HCT116 (cell line): ENCODE results near the gene PYY. TPM values are rescaled to one million over a fixed set of nuclear protein-coding genes. Genes with fewer than 3 reads are reported as not detected.

Experiments used
- ATAC-seq: fragments of 200-7000 bp; cut with Tn5 transposase; 2 replicates; pipeline ENCODE4 v1.9.1; 2020; ENCODE audit warnings: mild to moderate bottlenecking, moderate library complexity
- BruUV-seq: library from RNA; stranded (reverse); fragments of 400-500 nt; replicated peaks from 2 replicates; lab custom pipeline; 2021; lab: Mats Ljungman, UMichigan
- CTCF ChIA-PET: fragments of 300-600 bp; sonication (Branson Sonifier 250); formaldehyde crosslinking; loops from one replicate; lab custom pipeline; 2021; ENCODE audit warnings: antibody characterized with exemption; lab: Charles Lee
- POLR2A ChIA-PET: fragments of 300-600, 350-600 bp; sonication (Branson Sonifier 250); formaldehyde crosslinking; loops from one replicate; lab custom pipeline; 2021; ENCODE audit warnings: antibody characterized with exemption; lab: Charles Lee
- RAD21 ChIA-PET, 2 experiments: fragments of 300-600 bp; sonication (Branson Sonifier 250); formaldehyde crosslinking; loops; one replicate each; lab custom pipeline; 2023; ENCODE audit warnings: low total read pairs in 2 of 2; ENCODE audit not compliant: uncharacterized antibody in 2 of 2, unreplicated experiment in 2 of 2, low non-redundant PET in 1 of 2; lab: Charles Lee
- DNase-seq: peaks from one replicate; pipeline ENCODE4 v3.0.0-alpha.2; 2010; ENCODE audit warnings: low read depth, low spot score
- H2AFZ ChIP-seq: fragments of 200-600 bp; shearing (Covaris generic), sonication (generic); 2 replicates; pipeline ENCODE4 v1.6.1; 2017; ENCODE audit warnings: low read depth, mixed run types, mixed read lengths, antibody characterized with exemption, low read length; ENCODE audit not compliant: poor library complexity, severe bottlenecking
- H3K27ac ChIP-seq: 2 replicates; pipeline ENCODE4 v1.5.1; 2012; ENCODE audit warnings: low read depth, low read length
- H3K27me3 ChIP-seq: fragments of 200-600 bp; sonication (generic); 2 replicates; pipeline ENCODE4 v1.6.1; 2016; ENCODE audit warnings: mixed run types, low read length, mixed read lengths; ENCODE audit not compliant: insufficient read depth
- H3K36me3 ChIP-seq, 2 experiments: fragments of 200-500 bp in 1 of 2; fragments of 200-600 bp in 1 of 2; sonication (Bioruptor generic) in 1 of 2; sonication (generic) in 1 of 2; 2 replicates each; pipeline versions ENCODE4 v1.5.1 to v1.6.1; 2014 to 2016; ENCODE audit warnings: low read length in 2 of 2, inconsistent platforms in 1 of 2, mixed read lengths in 1 of 2, mixed run types in 1 of 2; ENCODE audit not compliant: insufficient read depth in 2 of 2, control insufficient read depth in 1 of 2
- H3K4me1 ChIP-seq, 2 experiments: fragments of 200-600 bp in 1 of 2; sonication (generic) in 1 of 2; 2 replicates each; pipeline versions ENCODE4 v1.5.1 to v1.6.1; 2012 to 2017; ENCODE audit warnings: low read length in 2 of 2, inconsistent platforms in 1 of 2, mild to moderate bottlenecking in 1 of 2, mixed read lengths in 1 of 2, mixed run types in 1 of 2, moderate library complexity in 1 of 2; ENCODE audit not compliant: insufficient read depth in 2 of 2, control insufficient read depth in 1 of 2
- H3K4me2 ChIP-seq: fragments of 200-600 bp; sonication (generic); 2 replicates; pipeline ENCODE4 v1.6.1; 2017; ENCODE audit warnings: mixed run types, low read length, mixed read lengths
- H3K4me3 ChIP-seq, 2 experiments: fragments of 200-600 bp in 1 of 2; sonication (generic) in 1 of 2; replicated peaks in 1 of 2; 2 replicates each; pipeline ENCODE4 v1.5.1; 2011 to 2016; ENCODE audit warnings: low read length in 2 of 2, control low read depth in 1 of 2, low read depth in 1 of 2, mild to moderate bottlenecking in 1 of 2, mixed read lengths in 1 of 2, mixed run types in 1 of 2
- H3K79me2 ChIP-seq: fragments of 200-600 bp; sonication (generic); 2 replicates; pipeline ENCODE4 v1.6.1; 2017; ENCODE audit warnings: mild to moderate bottlenecking, mixed run types, low read length, moderate library complexity, mixed read lengths; ENCODE audit not compliant: insufficient read depth
- H3K9ac ChIP-seq: fragments of 200-600 bp; sonication (generic); 2 replicates; pipeline ENCODE4 v1.6.1; 2016; ENCODE audit warnings: low read length, mixed read lengths
- H3K9me2 ChIP-seq: fragments of 200-600 bp; sonication (generic), shearing (Covaris generic); 2 replicates; pipeline ENCODE4 v1.6.1; 2017; ENCODE audit warnings: mixed run types, mild to moderate bottlenecking, moderate library complexity; ENCODE audit not compliant: insufficient read depth
- H3K9me3 ChIP-seq, 2 experiments: fragments of 200-500 bp in 1 of 2; fragments of 200-600 bp in 1 of 2; sonication (Bioruptor generic) in 1 of 2; sonication (generic) in 1 of 2; 2 replicates each; pipeline ENCODE4 v1.6.1; 2014 to 2017; ENCODE audit warnings: low read length in 2 of 2, mixed read lengths in 2 of 2, inconsistent platforms in 1 of 2, low read depth in 1 of 2, mild to moderate bottlenecking in 1 of 2, mixed run types in 1 of 2, moderate library complexity in 1 of 2; ENCODE audit not compliant: control insufficient read depth in 1 of 2, insufficient read depth in 1 of 2
- H4K20me1 ChIP-seq: fragments of 200-600 bp; sonication (generic), shearing (Covaris generic); 2 replicates; pipeline ENCODE4 v1.6.1; 2017; ENCODE audit warnings: mixed run types, mild to moderate bottlenecking, moderate library complexity; ENCODE audit not compliant: insufficient read depth
- CBX3 ChIP-seq: IDR thresholded peaks from 2 replicates; pipeline ENCODE4 v1.6.1; 2012; ENCODE audit warnings: low read depth
- CEBPB ChIP-seq: IDR thresholded peaks from 2 replicates; pipeline ENCODE4 v1.6.1; 2012; ENCODE audit warnings: low read depth
- EGR1 ChIP-seq: IDR thresholded peaks from 2 replicates; pipeline ENCODE4 v1.6.1; 2012; ENCODE audit warnings: low read depth
- EZH2 ChIP-seq: fragments of 200-600 bp; sonication (generic); IDR thresholded peaks from 2 replicates; pipeline ENCODE4 v1.6.1; 2017; ENCODE audit warnings: antibody characterized with exemption, mixed run types
- EZH2phosphoT487 ChIP-seq: fragments of 200-600 bp; IDR thresholded peaks from 2 replicates; pipeline ENCODE4 v1.6.1; 2018; ENCODE audit warnings: antibody characterized with exemption, borderline replicate concordance
- JUND ChIP-seq: IDR thresholded peaks from 2 replicates; pipeline ENCODE4 v1.6.1; 2012
- RAD21 ChIP-seq: IDR thresholded peaks from 2 replicates; pipeline ENCODE4 v1.6.1; 2012; ENCODE audit warnings: low read depth, mild to moderate bottlenecking
- SIN3A ChIP-seq: IDR thresholded peaks from 2 replicates; pipeline ENCODE4 v1.6.1; 2012; ENCODE audit warnings: low read depth
- SP1 ChIP-seq: IDR thresholded peaks from 2 replicates; pipeline ENCODE4 v1.6.1; 2012; ENCODE audit warnings: low read depth
- YY1 ChIP-seq: IDR thresholded peaks from 2 replicates; pipeline ENCODE4 v1.6.1; 2011; ENCODE audit warnings: low read length, low read depth, moderate library complexity, mild to moderate bottlenecking; ENCODE audit not compliant: insufficient replicate concordance; ENCODE audit errors: extremely low read depth
- ZBTB33 ChIP-seq: IDR thresholded peaks from 2 replicates; pipeline ENCODE4 v1.6.1; 2011; ENCODE audit warnings: mild to moderate bottlenecking, low read length, moderate library complexity; ENCODE audit not compliant: insufficient replicate concordance; ENCODE audit errors: extremely low read depth
- ZFX ChIP-seq: fragments of 450-650 bp; IDR thresholded peaks from 2 replicates; pipeline ENCODE4 v1.6.1; 2017
- intact Hi-C: fragments of 100-400 bp; cut with micrococcal nuclease; formaldehyde crosslinking; loops from 2 replicates; pipeline ENCODE4 v1.10.0; 2022
- total RNA-seq: library from RNA; stranded (reverse); gene quantifications from one replicate; pipeline ENCODE4 v1.2.1, GENCODE V29; 2021; ENCODE audit not compliant: unreplicated experiment
- TF ChIP-seq, protein P1 (sequence below): IDR thresholded peaks from 2 replicates; pipeline ENCODE4 v1.6.1; 2012
- TF ChIP-seq, protein P2 (sequence below): IDR thresholded peaks from 2 replicates; pipeline ENCODE4 v1.6.1; 2012; ENCODE audit warnings: low read depth

Gene PYY
- total RNA-seq, 1 experiment from 2014 or later, result 0.52 TPM

GRCh38 chr17:43914451-43914850 is 39.3 kb downstream of the PYY start:
- H3K4me3 ChIP-seq, result no peak overlapping the region
- peaks cover 0 to 3% of the 10 kb centered on the region in 2 experiments; a peak in 1 of 4 replicates for H3K4me1 ChIP-seq
- no peaks in the 10 kb centered on the region for H3K79me2 ChIP-seq
- RAD21 ChIA-PET, result interaction anchor here in 1 of 2 experiments (0.5 kb wide), 1 partner anchor 165 kb away, joined by 3 read pairs; no protein-coding TSS in a partner anchor
- ATAC-seq (no peak), DNase-seq (no peak)
- no peak overlapping the region for H2AFZ ChIP-seq
- no TSS peak for BruUV-seq
- H3K27ac ChIP-seq, result no peak overlapping the region
- no peaks in the 10 kb centered on the region for H3K27me3 ChIP-seq
- H3K36me3 ChIP-seq, result no peaks in the 10 kb centered on the region
- CTCF ChIA-PET, result interaction anchor here (1.0 kb wide), 1 partner anchor 29 kb away, joined by 3 read pairs; no protein-coding TSS in a partner anchor
- POLR2A ChIA-PET, result no interaction called here
- H3K4me2 ChIP-seq, result no peak overlapping the region
- no peaks in the 10 kb centered on the region for H4K20me1 ChIP-seq
- H3K9me2 ChIP-seq, result no peaks in the 10 kb centered on the region
- H3K9ac ChIP-seq, result no peak overlapping the region
- intact Hi-C loops, result no loop called here
- TF ChIP-seq EZH2, result no peak
- TF ChIP-seq, protein P1, sequence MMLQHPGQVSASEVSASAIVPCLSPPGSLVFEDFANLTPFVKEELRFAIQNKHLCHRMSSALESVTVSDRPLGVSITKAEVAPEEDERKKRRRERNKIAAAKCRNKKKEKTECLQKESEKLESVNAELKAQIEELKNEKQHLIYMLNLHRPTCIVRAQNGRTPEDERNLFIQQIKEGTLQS, result no peak
- TF ChIP-seq CEBPB, result no peak
- no peak for TF ChIP-seq CBX3
- no peak for TF ChIP-seq JUND
- TF ChIP-seq ZBTB33, result no peak
- TF ChIP-seq EZH2phosphoT487, result no peak
- no peak for TF ChIP-seq ZFX
- no peak for TF ChIP-seq YY1
- no peak for TF ChIP-seq SIN3A
- TF ChIP-seq EGR1, result no peak
- TF ChIP-seq SP1, result no peak
- TF ChIP-seq RAD21, result no peak
- TF ChIP-seq, protein P2, sequence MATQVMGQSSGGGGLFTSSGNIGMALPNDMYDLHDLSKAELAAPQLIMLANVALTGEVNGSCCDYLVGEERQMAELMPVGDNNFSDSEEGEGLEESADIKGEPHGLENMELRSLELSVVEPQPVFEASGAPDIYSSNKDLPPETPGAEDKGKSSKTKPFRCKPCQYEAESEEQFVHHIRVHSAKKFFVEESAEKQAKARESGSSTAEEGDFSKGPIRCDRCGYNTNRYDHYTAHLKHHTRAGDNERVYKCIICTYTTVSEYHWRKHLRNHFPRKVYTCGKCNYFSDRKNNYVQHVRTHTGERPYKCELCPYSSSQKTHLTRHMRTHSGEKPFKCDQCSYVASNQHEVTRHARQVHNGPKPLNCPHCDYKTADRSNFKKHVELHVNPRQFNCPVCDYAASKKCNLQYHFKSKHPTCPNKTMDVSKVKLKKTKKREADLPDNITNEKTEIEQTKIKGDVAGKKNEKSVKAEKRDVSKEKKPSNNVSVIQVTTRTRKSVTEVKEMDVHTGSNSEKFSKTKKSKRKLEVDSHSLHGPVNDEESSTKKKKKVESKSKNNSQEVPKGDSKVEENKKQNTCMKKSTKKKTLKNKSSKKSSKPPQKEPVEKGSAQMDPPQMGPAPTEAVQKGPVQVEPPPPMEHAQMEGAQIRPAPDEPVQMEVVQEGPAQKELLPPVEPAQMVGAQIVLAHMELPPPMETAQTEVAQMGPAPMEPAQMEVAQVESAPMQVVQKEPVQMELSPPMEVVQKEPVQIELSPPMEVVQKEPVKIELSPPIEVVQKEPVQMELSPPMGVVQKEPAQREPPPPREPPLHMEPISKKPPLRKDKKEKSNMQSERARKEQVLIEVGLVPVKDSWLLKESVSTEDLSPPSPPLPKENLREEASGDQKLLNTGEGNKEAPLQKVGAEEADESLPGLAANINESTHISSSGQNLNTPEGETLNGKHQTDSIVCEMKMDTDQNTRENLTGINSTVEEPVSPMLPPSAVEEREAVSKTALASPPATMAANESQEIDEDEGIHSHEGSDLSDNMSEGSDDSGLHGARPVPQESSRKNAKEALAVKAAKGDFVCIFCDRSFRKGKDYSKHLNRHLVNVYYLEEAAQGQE, result no peak
- H3K9me3 ChIP-seq, result no peaks in the 10 kb centered on the region
